WTC11 (cell line): ENCODE measurements around the gene FHIT. TPM values are rescaled to one million over a fixed set of nuclear protein-coding genes. Genes with fewer than 3 reads are reported as not detected.

Experiments used
- ATAC-seq: fragments of 200-7000 bp; cut with Tn5 transposase; 2 replicates; pipeline ENCODE4 v1.10.0; 2021; ENCODE audit warnings: mild to moderate bottlenecking, moderate library complexity
- CTCF ChIA-PET: fragments of 300-600 bp; sonication (Branson Sonifier 250); formaldehyde crosslinking; loops from one replicate; lab custom pipeline; 2021; ENCODE audit warnings: antibody characterized with exemption; lab: Charles Lee
- POLR2A ChIA-PET: fragments of 350-600 bp; sonication (Branson Sonifier 250); formaldehyde crosslinking; loops from one replicate; lab custom pipeline; 2021; ENCODE audit warnings: antibody characterized with exemption; lab: Charles Lee
- DNase-seq: peaks from one replicate; pipeline ENCODE4 v3.0.0; 2021; ENCODE audit warnings: low spot score
- H3K27ac Mint-ChIP-seq: 2 replicates; pipeline ENCODE4 v1.8.0; 2021; ENCODE audit warnings: mixed read lengths
- H3K27me3 Mint-ChIP-seq: 2 replicates; pipeline ENCODE4 v1.8.0; 2021; ENCODE audit warnings: low read depth, mild to moderate bottlenecking, moderate library complexity, mixed read lengths
- H3K36me3 Mint-ChIP-seq: 2 replicates; pipeline ENCODE4 v1.8.0; 2021; ENCODE audit warnings: mixed read lengths
- H3K4me1 Mint-ChIP-seq: 2 replicates; pipeline ENCODE4 v1.8.0; 2022; ENCODE audit warnings: mixed read lengths
- H3K4me3 Mint-ChIP-seq: 2 replicates; pipeline ENCODE4 v1.8.0; 2021; ENCODE audit warnings: mild to moderate bottlenecking, moderate library complexity, mixed read lengths
- H3K9me3 Mint-ChIP-seq: 2 replicates; pipeline ENCODE4 v1.8.0; 2021; ENCODE audit warnings: mixed read lengths
- CBFB ChIP-seq: sonication (generic); formaldehyde crosslinking; IDR thresholded peaks from 2 replicates; pipeline ENCODE4 v1.8.1; 2022; ENCODE audit warnings: mild to moderate bottlenecking, low read depth, missing genetic modification reagents
- ELF4 ChIP-seq: sonication (generic); formaldehyde crosslinking; IDR thresholded peaks from 2 replicates; pipeline ENCODE4 v1.8.1; 2022; ENCODE audit warnings: low read depth, mild to moderate bottlenecking, moderate library complexity, missing genetic modification reagents
- EMX1 ChIP-seq: fragments of 250-450 bp; sonication (Bioruptor Pico); IDR thresholded peaks from 2 replicates; pipeline ENCODE4 v1.8.0; 2021; ENCODE audit warnings: mild to moderate bottlenecking
- FOXJ3 ChIP-seq: sonication (generic); formaldehyde crosslinking; IDR thresholded peaks from 2 replicates; pipeline ENCODE4 v1.9.0; 2021; ENCODE audit warnings: missing genetic modification reagents, mild to moderate bottlenecking, borderline replicate concordance
- GABPB1 ChIP-seq: sonication (generic); formaldehyde crosslinking; IDR thresholded peaks from 2 replicates; pipeline ENCODE4 v1.8.1; 2023; ENCODE audit warnings: mild to moderate bottlenecking, missing genetic modification reagents
- GRHL2 ChIP-seq: fragments of 250-450 bp; sonication (Bioruptor Pico); IDR thresholded peaks from 2 replicates; pipeline ENCODE4 v1.8.0; 2022; ENCODE audit warnings: mild to moderate bottlenecking, moderate library complexity; ENCODE audit not compliant: insufficient replicate concordance, severe bottlenecking
- HMGA2 ChIP-seq: fragments of 250-450 bp; sonication (Bioruptor Pico); IDR thresholded peaks from 2 replicates; pipeline ENCODE4 v1.4.0; 2021; ENCODE audit warnings: mild to moderate bottlenecking, moderate library complexity
- IRF2 ChIP-seq: sonication (generic); formaldehyde crosslinking; IDR thresholded peaks from 2 replicates; pipeline ENCODE4 v1.8.0; 2022; ENCODE audit warnings: low read depth, missing genetic modification reagents, borderline replicate concordance
- JAZF1 ChIP-seq: fragments of 250-450 bp; sonication (Bioruptor Pico); IDR thresholded peaks from 2 replicates; pipeline ENCODE4 v1.9.0; 2021; ENCODE audit warnings: moderate library complexity, mild to moderate bottlenecking, inconsistent platforms
- KAT7 ChIP-seq: sonication (generic); formaldehyde crosslinking; IDR thresholded peaks from 2 replicates; pipeline ENCODE4 v1.8.1; 2023; ENCODE audit warnings: missing genetic modification reagents, mild to moderate bottlenecking, borderline replicate concordance
- MYBL2 ChIP-seq: sonication (generic); formaldehyde crosslinking; IDR thresholded peaks from 2 replicates; pipeline ENCODE4 v1.8.1; 2023; ENCODE audit warnings: mild to moderate bottlenecking, moderate library complexity, missing genetic modification reagents
- NFYB ChIP-seq: sonication (generic); formaldehyde crosslinking; conservative IDR thresholded peaks from 2 replicates; pipeline ENCODE4 v1.8.0; 2022; ENCODE audit warnings: low read depth, missing genetic modification reagents
- OVOL2 ChIP-seq: fragments of 250-450 bp; sonication (Bioruptor Pico); IDR thresholded peaks from 2 replicates; pipeline ENCODE4 v1.9.0; 2021; ENCODE audit warnings: mild to moderate bottlenecking, borderline replicate concordance
- SMAD4 ChIP-seq: sonication (generic); formaldehyde crosslinking; IDR thresholded peaks from 2 replicates; pipeline ENCODE4 v1.8.0; 2022; ENCODE audit warnings: mild to moderate bottlenecking, missing genetic modification reagents
- TEAD4 ChIP-seq: sonication (generic); formaldehyde crosslinking; IDR thresholded peaks from 2 replicates; pipeline ENCODE4 v1.8.0; 2022; ENCODE audit warnings: mild to moderate bottlenecking, missing genetic modification reagents
- TP53 ChIP-seq: sonication (generic); formaldehyde crosslinking; IDR thresholded peaks from 2 replicates; pipeline ENCODE4 v1.8.1; 2023; ENCODE audit warnings: mild to moderate bottlenecking, missing genetic modification reagents
- ZBTB21 ChIP-seq: sonication (generic); formaldehyde crosslinking; IDR thresholded peaks from 2 replicates; pipeline ENCODE4 v1.8.1; 2023; ENCODE audit warnings: mild to moderate bottlenecking, missing genetic modification reagents, borderline replicate concordance
- ZNF121 ChIP-seq: sonication (generic); formaldehyde crosslinking; IDR thresholded peaks from 2 replicates; pipeline ENCODE4 v1.8.0; 2023; ENCODE audit warnings: missing genetic modification reagents
- ZNF219 ChIP-seq: sonication (generic); formaldehyde crosslinking; IDR thresholded peaks from 2 replicates; pipeline ENCODE4 v1.8.0; 2023; ENCODE audit warnings: missing genetic modification reagents, mild to moderate bottlenecking, borderline replicate concordance
- ZNF232 ChIP-seq: sonication (generic); formaldehyde crosslinking; IDR thresholded peaks from 2 replicates; pipeline ENCODE4 v1.8.0; 2022; ENCODE audit warnings: mild to moderate bottlenecking, missing genetic modification reagents
- ZNF416 ChIP-seq: fragments of 250-450 bp; sonication (Bioruptor Pico); IDR thresholded peaks from 2 replicates; pipeline ENCODE4 v1.9.0; 2021; ENCODE audit warnings: mild to moderate bottlenecking, inconsistent platforms
- total RNA-seq: library from RNA; stranded (reverse); gene quantifications from 3 replicates; pipeline ENCODE4 v1.2.3, GENCODE V29; 2021
- TF ChIP-seq, protein P1 (sequence below): sonication (generic); formaldehyde crosslinking; conservative IDR thresholded peaks from 2 replicates; pipeline ENCODE4 v1.8.1; 2023; ENCODE audit warnings: mild to moderate bottlenecking, low read depth, missing genetic modification reagents, moderate library complexity
- TF ChIP-seq, protein P2 (sequence below): sonication (generic); formaldehyde crosslinking; IDR thresholded peaks from 2 replicates; pipeline ENCODE4 v1.8.1; 2023; ENCODE audit warnings: mild to moderate bottlenecking, missing genetic modification reagents, moderate library complexity
- TF ChIP-seq, protein P3 (sequence below): fragments of 200-600 bp; IDR thresholded peaks from 2 replicates; pipeline ENCODE4 v1.8.0; 2022; ENCODE audit warnings: antibody characterized with exemption

The FHIT gene
- total RNA-seq, 1 experiment from 2014 or later, result 2.6 TPM

DNA sequence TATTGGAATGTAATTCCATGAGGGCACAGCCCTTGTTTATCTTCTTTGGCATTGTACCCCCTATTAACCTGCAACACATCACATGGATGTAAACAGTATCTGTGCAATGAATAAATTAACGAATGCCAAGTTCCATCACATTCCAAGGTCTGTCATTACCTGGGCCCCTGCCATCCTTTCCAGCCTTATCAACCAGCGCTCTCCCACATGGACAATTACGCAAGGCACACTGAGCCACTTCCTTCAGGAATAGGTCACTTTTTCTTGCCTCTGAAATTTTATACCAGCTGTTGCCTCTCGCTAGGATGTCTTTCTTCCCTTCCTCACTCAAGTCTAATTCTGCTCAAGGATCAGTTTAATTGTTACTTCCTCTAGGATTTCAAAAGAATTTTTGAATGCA is 1149.6 kb downstream of the FHIT start:
- H3K36me3 Mint-ChIP-seq, result no peaks in the 10 kb centered on the region
- no peak overlapping the region for H3K4me3 Mint-ChIP-seq
- peaks cover 4% of the 10 kb centered on the region; the same call in 1 of the 2 replicates for H3K9me3 Mint-ChIP-seq
- ChIA-PET POLR2A (no interaction called here), CTCF (no interaction called here)
- ATAC-seq (no peak), DNase-seq (no peak)
- no peak for TF ChIP-seq IRF2
- TF ChIP-seq, protein P1, sequence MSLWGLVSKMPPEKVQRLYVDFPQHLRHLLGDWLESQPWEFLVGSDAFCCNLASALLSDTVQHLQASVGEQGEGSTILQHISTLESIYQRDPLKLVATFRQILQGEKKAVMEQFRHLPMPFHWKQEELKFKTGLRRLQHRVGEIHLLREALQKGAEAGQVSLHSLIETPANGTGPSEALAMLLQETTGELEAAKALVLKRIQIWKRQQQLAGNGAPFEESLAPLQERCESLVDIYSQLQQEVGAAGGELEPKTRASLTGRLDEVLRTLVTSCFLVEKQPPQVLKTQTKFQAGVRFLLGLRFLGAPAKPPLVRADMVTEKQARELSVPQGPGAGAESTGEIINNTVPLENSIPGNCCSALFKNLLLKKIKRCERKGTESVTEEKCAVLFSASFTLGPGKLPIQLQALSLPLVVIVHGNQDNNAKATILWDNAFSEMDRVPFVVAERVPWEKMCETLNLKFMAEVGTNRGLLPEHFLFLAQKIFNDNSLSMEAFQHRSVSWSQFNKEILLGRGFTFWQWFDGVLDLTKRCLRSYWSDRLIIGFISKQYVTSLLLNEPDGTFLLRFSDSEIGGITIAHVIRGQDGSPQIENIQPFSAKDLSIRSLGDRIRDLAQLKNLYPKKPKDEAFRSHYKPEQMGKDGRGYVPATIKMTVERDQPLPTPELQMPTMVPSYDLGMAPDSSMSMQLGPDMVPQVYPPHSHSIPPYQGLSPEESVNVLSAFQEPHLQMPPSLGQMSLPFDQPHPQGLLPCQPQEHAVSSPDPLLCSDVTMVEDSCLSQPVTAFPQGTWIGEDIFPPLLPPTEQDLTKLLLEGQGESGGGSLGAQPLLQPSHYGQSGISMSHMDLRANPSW (CRISPR knock-in tag), result no peak
- TF ChIP-seq ZNF219 (CRISPR knock-in tag), result no peak
- H3K4me1 Mint-ChIP-seq, result peaks cover 16% of the 10 kb centered on the region
- no peaks in the 10 kb centered on the region for H3K27me3 Mint-ChIP-seq
- no peak overlapping the region for H3K27ac Mint-ChIP-seq

DNA sequence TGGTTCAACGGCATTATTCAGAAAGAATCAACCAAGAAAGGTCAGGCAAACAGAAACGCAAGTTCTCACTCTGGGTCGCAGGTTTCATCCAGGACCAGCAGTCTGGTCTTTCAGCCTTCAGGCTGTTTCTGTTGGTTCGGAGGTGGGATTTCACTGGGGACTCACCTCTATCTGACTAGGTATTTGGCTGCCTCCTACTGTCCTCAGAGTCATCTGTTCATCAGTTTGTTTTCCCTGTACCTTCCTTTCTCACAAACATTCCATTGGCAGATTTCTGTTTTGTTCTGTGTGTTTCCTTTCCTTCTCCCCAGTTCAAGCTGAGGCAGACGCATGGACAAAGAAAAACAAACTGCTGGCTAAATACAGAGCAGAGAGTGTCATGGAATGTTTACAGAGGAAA is 1154.8 kb downstream of the FHIT start:
- CTCF ChIA-PET, result interaction anchor here (0.7 kb wide), 1 partner anchor 239 kb away, joined by 3 read pairs; no protein-coding TSS in a partner anchor
- Mint-ChIP-seq H3K27ac (peak overlapping the region; percentile 84), H3K36me3 (no peaks in the 10 kb centered on the region), H3K27me3 (no peaks in the 10 kb centered on the region), H3K9me3 (peaks cover 17% of the 10 kb centered on the region), H3K4me3 (no peak overlapping the region), H3K4me1 (peaks cover 12% of the 10 kb centered on the region)
- POLR2A ChIA-PET, result no interaction called here
- TF ChIP-seq, protein P2, sequence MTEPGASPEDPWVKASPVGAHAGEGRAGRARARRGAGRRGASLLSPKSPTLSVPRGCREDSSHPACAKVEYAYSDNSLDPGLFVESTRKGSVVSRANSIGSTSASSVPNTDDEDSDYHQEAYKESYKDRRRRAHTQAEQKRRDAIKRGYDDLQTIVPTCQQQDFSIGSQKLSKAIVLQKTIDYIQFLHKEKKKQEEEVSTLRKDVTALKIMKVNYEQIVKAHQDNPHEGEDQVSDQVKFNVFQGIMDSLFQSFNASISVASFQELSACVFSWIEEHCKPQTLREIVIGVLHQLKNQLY (CRISPR knock-in tag), result no peak
- TF ChIP-seq TP53 (CRISPR knock-in tag), result no peak
- TF ChIP-seq ZNF232 (CRISPR knock-in tag), result no peak
- no peak for TF ChIP-seq GABPB1
- TF ChIP-seq GRHL2 (CRISPR knock-in tag), result no peak
- DNase-seq (no peak), ATAC-seq (peak; percentile 80)

DNA sequence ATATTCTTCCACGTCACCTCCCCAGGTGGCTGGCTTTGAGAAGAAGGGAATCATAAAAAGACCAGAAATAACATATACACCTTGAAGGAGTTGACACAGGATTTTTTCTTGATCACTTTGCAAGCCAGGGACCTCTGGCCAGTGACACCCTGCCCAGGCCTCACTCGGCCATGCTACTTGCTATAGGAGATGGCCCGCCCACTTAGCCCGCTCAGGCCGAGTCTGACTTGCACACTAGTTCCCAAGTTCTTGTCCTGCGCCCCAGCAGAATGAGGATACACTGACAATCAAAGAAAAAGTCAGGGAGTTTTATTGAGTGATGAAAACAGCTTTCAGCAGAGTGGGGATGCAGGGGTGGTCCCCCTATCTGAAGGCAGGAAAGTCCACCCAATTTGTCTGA is 1155.3 kb downstream of the FHIT start:
- Mint-ChIP-seq H3K36me3 (no peaks in the 10 kb centered on the region), H3K4me3 (no peak overlapping the region), H3K27ac (no peak overlapping the region), H3K27me3 (no peaks in the 10 kb centered on the region), H3K9me3 (peaks cover 17% of the 10 kb centered on the region), H3K4me1 (peaks cover 12% of the 10 kb centered on the region)
- no peak for TF ChIP-seq TEAD4 (CRISPR knock-in tag)
- TF ChIP-seq FOXJ3 (CRISPR knock-in tag), result no peak
- TF ChIP-seq OVOL2 (CRISPR knock-in tag), result no peak
- no peak for TF ChIP-seq ZNF416 (CRISPR knock-in tag)
- CTCF ChIA-PET, result no interaction called here
- no peak for DNase-seq
- POLR2A ChIA-PET, result no interaction called here
- no peak for ATAC-seq

DNA sequence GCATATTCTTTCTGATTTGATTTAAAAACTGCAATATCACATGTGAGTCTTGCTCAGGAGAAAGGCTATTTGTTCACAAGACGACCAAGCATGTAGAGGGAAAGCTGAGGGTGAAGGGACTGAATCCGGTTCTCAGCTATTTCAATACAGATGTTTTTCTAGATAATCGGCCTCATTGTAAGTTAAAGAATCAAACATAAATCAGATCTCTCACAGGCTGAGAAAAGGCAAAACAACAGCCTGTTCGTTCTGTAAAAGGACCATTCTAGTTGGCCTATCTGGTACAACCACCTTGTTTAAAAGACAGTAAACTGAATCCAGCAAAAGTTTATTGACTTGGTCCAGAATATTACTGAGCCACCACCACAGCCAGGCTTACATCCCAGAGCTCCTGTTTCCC is 1155.7 kb downstream of the FHIT start:
- H3K27ac Mint-ChIP-seq, result no peak overlapping the region; the same call in 1 of the 2 replicates
- CTCF ChIA-PET, result no interaction called here
- DNase-seq (no peak), ATAC-seq (no peak)
- POLR2A ChIA-PET, result no interaction called here
- TF ChIP-seq MYBL2 (CRISPR knock-in tag) (no peak), NFYB (CRISPR knock-in tag) (no peak), GABPB1 (no peak), KAT7 (no peak), ZBTB21 (CRISPR knock-in tag) (no peak), ZNF121 (CRISPR knock-in tag) (no peak), JAZF1 (no peak), ZNF232 (CRISPR knock-in tag) (no peak), ELF4 (CRISPR knock-in tag) (no peak), SMAD4 (CRISPR knock-in tag) (no peak), EMX1 (no peak), CBFB (CRISPR knock-in tag) (no peak), HMGA2 (CRISPR knock-in tag) (no peak)
- TF ChIP-seq, protein P3, sequence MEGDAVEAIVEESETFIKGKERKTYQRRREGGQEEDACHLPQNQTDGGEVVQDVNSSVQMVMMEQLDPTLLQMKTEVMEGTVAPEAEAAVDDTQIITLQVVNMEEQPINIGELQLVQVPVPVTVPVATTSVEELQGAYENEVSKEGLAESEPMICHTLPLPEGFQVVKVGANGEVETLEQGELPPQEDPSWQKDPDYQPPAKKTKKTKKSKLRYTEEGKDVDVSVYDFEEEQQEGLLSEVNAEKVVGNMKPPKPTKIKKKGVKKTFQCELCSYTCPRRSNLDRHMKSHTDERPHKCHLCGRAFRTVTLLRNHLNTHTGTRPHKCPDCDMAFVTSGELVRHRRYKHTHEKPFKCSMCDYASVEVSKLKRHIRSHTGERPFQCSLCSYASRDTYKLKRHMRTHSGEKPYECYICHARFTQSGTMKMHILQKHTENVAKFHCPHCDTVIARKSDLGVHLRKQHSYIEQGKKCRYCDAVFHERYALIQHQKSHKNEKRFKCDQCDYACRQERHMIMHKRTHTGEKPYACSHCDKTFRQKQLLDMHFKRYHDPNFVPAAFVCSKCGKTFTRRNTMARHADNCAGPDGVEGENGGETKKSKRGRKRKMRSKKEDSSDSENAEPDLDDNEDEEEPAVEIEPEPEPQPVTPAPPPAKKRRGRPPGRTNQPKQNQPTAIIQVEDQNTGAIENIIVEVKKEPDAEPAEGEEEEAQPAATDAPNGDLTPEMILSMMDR, result no peak
- H3K4me3 Mint-ChIP-seq, result no peak overlapping the region
- H3K36me3 Mint-ChIP-seq, result no peaks in the 10 kb centered on the region
- peaks cover 17% of the 10 kb centered on the region for H3K9me3 Mint-ChIP-seq
- no peaks in the 10 kb centered on the region for H3K27me3 Mint-ChIP-seq
- peaks cover 12% of the 10 kb centered on the region for H3K4me1 Mint-ChIP-seq
